ENCODE results near the gene RARG. TPM values are rescaled to one million over a fixed set of nuclear protein-coding genes. Genes with fewer than 3 reads are reported as not detected.

RARG gene
- polyA plus RNA-seq, 1 donor (not counting 4 experiments of a cell fraction or from before 2014, with no cell fraction given) = 26.4 TPM

GRCh38 chr12:53215497-53215896 lies 16.5 kb downstream of the RARG start:
- Histone ChIP-seq H3K27ac (ENCODE audit: control insufficient read depth, insufficient read depth, low read length) (no peak overlapping the region), H3K27me3 (ENCODE audit: control insufficient read depth, extremely low read depth, insufficient read depth, low read length) (no peaks in the 10 kb centered on the region), H3K4me2 (ENCODE audit: control insufficient read depth, extremely low read depth, insufficient read depth, low read depth, low read length) (no peak overlapping the region), H3K9ac (ENCODE audit: control insufficient read depth, extremely low read depth, insufficient read depth, low read length) (no peak overlapping the region), H3K9me1 (ENCODE audit: control insufficient read depth, extremely low read depth, insufficient read depth, low read length) (no peaks in the 10 kb centered on the region), H3K4me1 (ENCODE audit: control insufficient read depth, extremely low read depth, insufficient read depth, low read length) (peaks cover 33% of the 10 kb centered on the region), H3K4me3 (ENCODE audit: control insufficient read depth in 2 of 3, extremely low read depth in 1 of 3, insufficient read depth in 2 of 3, low read depth in 1 of 3, low read length in 3 of 3) (no peak overlapping the region), H3K36me3 (ENCODE audit: control insufficient read depth in 2 of 2, extremely low read depth in 1 of 2, insufficient read depth in 2 of 2, low read length in 2 of 2) (peaks cover 36 to 50% of the 10 kb centered on the region in 2 experiments), H3K79me2 (ENCODE audit: control insufficient read depth, insufficient read depth, low read length) (peaks cover 25% of the 10 kb centered on the region), H4K20me1 (ENCODE audit: control insufficient read depth, extremely low read depth, insufficient read depth, low read length) (peaks cover 2% of the 10 kb centered on the region), H3K9me3 (ENCODE audit: control insufficient read depth, low read depth, low read length) (no peaks in the 10 kb centered on the region), H2AFZ (ENCODE audit: control insufficient read depth, low read length) (no peak overlapping the region)
- dilution Hi-C loops (cut with MboI; ENCODE audit: extremely low pct_ligation_motif_present, low sequenced_read_pairs) = no loop called here
- DNase-seq (ENCODE audit: low read depth, low spot score) = no peak
- TF ChIP-seq EZH2 (IDR thresholded peaks at IDR 0.05; ENCODE audit: low read length) = no peak
- FAIRE-seq = no peak

- H3K4me1 ChIP-seq (ENCODE audit: control insufficient read depth, extremely low read depth, insufficient read depth, low read length) = peaks cover 30% of the 10 kb centered on the region
- no peak for FAIRE-seq
- no peak for DNase-seq (ENCODE audit: low read depth, low spot score)
- H3K27ac ChIP-seq (ENCODE audit: control insufficient read depth, insufficient read depth, low read length) = no peak overlapping the region
- H3K27me3 ChIP-seq (ENCODE audit: control insufficient read depth, extremely low read depth, insufficient read depth, low read length) = no peaks in the 10 kb centered on the region
- no peaks in the 10 kb centered on the region for H3K9me3 ChIP-seq (ENCODE audit: control insufficient read depth, low read depth, low read length)
- H2AFZ ChIP-seq (ENCODE audit: control insufficient read depth, low read length) = no peak overlapping the region
- H3K9me1 ChIP-seq (ENCODE audit: control insufficient read depth, extremely low read depth, insufficient read depth, low read length) = no peaks in the 10 kb centered on the region
- dilution Hi-C loops (cut with MboI; ENCODE audit: extremely low pct_ligation_motif_present, low sequenced_read_pairs) = no loop called here
- no peak overlapping the region for H3K4me3 ChIP-seq (ENCODE audit: control insufficient read depth in 2 of 3, extremely low read depth in 1 of 3, insufficient read depth in 2 of 3, low read depth in 1 of 3, low read length in 3 of 3)
- no peak overlapping the region for H3K9ac ChIP-seq (ENCODE audit: control insufficient read depth, extremely low read depth, insufficient read depth, low read length)
- no peaks in the 10 kb centered on the region for H4K20me1 ChIP-seq (ENCODE audit: control insufficient read depth, extremely low read depth, insufficient read depth, low read length)
- peaks cover 24% of the 10 kb centered on the region for H3K79me2 ChIP-seq (ENCODE audit: control insufficient read depth, insufficient read depth, low read length)
- TF ChIP-seq EZH2 (IDR thresholded peaks at IDR 0.05; ENCODE audit: low read length) (no peak), CTCF (optimal IDR thresholded peaks at IDR 0.05 in 1 of 3, IDR thresholded peaks at IDR 0.05 in 1 of 3, conservative IDR thresholded peaks at IDR 0.05 in 1 of 3; ENCODE audit: extremely low read depth in 1 of 3, insufficient read depth in 2 of 3, low read length in 3 of 3) (no peak)
- peaks cover 39 to 56% of the 10 kb centered on the region in 2 experiments for H3K36me3 ChIP-seq (ENCODE audit: control insufficient read depth in 2 of 2, extremely low read depth in 1 of 2, insufficient read depth in 2 of 2, low read length in 2 of 2)
- H3K4me2 ChIP-seq (ENCODE audit: control insufficient read depth, extremely low read depth, insufficient read depth, low read depth, low read length) = no peak overlapping the region
These were observed 17.1 kb downstream of the RARG start for GRCh38 chr12:53214687-53215455.
